ENCODE data around the gene TIMP3. TPM values are rescaled to one million over a fixed set of nuclear protein-coding genes. Genes with fewer than 3 reads are reported as not detected.
A peak's percentile ranks its signal among the peaks of the same experiment; 100 is the strongest.

Gene TIMP3
- 1,000 to 10,000 TPM in 1 of 4 donors, 100 to 1,000 TPM in 3; 300 to 1,106 (median 939) TPM for total RNA-seq

DNA sequence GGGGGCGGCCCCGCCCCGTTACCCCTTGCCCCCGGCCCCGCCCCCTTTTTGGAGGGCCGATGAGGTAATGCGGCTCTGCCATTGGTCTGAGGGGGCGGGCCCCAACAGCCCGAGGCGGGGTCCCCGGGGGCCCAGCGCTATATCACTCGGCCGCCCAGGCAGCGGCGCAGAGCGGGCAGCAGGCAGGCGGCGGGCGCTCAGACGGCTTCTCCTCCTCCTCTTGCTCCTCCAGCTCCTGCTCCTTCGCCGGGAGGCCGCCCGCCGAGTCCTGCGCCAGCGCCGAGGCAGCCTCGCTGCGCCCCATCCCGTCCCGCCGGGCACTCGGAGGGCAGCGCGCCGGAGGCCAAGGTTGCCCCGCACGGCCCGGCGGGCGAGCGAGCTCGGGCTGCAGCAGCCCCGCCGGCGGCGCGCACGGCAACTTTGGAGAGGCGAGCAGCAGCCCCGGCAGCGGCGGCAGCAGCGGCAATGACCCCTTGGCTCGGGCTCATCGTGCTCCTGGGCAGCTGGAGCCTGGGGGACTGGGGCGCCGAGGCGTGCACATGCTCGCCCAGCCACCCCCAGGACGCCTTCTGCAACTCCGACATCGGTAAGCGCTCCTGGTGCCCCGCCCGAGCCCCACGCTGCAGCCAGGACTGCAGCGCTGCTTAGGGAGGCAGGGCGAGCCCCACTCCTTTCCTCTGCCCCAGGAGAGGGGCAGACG is at the start of gene TIMP3:
TIMP3 (plus strand) TSS at position 169 of the 700 bp plus-strand sequence; CDS start at position 466, 297 bp downstream.
- Histone ChIP-seq H3K27ac (peak within 1 kb of the TSS; percentile 76 to 94 (median 84)), H3K27me3 (no peaks in the 10 kb centered on the region), H3K4me1 (peaks cover 0 to 57% (median 26%) of the 10 kb centered on the region in 4 donors), H3K4me3 (peak within 1 kb of the TSS; percentile 59 to 93 (median 90)), H3K9me3 (no peaks in the 10 kb centered on the region), H3K36me3 (no peaks in the 10 kb centered on the region)
- TF ChIP-seq POLR2A (IDR thresholded peaks at IDR 0.05) (peak; percentile 93 to 98), EP300 (IDR thresholded peaks at IDR 0.05) (peak in 1 of 2 donors; percentile 99)
- TF ChIP-seq, protein P1, sequence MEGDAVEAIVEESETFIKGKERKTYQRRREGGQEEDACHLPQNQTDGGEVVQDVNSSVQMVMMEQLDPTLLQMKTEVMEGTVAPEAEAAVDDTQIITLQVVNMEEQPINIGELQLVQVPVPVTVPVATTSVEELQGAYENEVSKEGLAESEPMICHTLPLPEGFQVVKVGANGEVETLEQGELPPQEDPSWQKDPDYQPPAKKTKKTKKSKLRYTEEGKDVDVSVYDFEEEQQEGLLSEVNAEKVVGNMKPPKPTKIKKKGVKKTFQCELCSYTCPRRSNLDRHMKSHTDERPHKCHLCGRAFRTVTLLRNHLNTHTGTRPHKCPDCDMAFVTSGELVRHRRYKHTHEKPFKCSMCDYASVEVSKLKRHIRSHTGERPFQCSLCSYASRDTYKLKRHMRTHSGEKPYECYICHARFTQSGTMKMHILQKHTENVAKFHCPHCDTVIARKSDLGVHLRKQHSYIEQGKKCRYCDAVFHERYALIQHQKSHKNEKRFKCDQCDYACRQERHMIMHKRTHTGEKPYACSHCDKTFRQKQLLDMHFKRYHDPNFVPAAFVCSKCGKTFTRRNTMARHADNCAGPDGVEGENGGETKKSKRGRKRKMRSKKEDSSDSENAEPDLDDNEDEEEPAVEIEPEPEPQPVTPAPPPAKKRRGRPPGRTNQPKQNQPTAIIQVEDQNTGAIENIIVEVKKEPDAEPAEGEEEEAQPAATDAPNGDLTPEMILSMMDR (IDR thresholded peaks at IDR 0.05), result peak in 2 of 5 experiments; percentile 0 to 25
- peak; percentile 87 to 92 for DNase-seq (ENCODE audit: low spot score in 2 of 2)
- 0 to 4% methylated on average over 14 to 27 of the region's 72 CpGs for WGBS, 2 donors

DNA sequence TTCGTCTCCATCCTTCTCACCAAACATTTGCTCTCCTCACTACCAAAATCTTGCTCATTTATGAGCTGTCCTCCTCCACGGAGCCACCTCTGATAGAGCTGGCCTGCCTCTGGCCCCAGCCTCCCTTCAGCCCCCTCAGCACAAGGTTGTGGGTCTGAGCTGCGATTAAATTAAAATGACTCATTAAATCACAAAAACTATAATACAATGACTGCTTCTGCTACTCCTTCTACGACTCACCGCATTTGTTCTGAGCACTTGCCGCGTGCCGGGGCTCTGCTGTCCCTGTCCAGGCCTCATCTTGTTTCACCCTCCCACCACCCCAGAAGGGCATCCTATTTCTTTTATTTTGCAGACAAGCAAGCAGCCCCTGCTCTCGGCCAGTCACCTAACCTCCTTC is 49.2 kb upstream of the TIMP3 start:
- WGBS, 2 donors, result 56 to 65% methylated on average over 9 of the region's 9 CpGs
- Histone ChIP-seq H3K4me3 (no peak overlapping the region), H3K27ac (peak overlapping the region in 1 of 4 donors; percentile 69), H3K4me1 (peaks cover 0 to 19% (median 11%) of the 10 kb centered on the region in 4 donors), H3K36me3 (no peaks in the 10 kb centered on the region), H3K27me3 (no peaks in the 10 kb centered on the region), H3K9me3 (no peaks in the 10 kb centered on the region)
- TF ChIP-seq POLR2A (IDR thresholded peaks at IDR 0.05) (no peak), EP300 (IDR thresholded peaks at IDR 0.05) (no peak)
- TF ChIP-seq, protein P1 (IDR thresholded peaks at IDR 0.05), result no peak
- no peak for DNase-seq (ENCODE audit: low spot score in 2 of 2)

DNA sequence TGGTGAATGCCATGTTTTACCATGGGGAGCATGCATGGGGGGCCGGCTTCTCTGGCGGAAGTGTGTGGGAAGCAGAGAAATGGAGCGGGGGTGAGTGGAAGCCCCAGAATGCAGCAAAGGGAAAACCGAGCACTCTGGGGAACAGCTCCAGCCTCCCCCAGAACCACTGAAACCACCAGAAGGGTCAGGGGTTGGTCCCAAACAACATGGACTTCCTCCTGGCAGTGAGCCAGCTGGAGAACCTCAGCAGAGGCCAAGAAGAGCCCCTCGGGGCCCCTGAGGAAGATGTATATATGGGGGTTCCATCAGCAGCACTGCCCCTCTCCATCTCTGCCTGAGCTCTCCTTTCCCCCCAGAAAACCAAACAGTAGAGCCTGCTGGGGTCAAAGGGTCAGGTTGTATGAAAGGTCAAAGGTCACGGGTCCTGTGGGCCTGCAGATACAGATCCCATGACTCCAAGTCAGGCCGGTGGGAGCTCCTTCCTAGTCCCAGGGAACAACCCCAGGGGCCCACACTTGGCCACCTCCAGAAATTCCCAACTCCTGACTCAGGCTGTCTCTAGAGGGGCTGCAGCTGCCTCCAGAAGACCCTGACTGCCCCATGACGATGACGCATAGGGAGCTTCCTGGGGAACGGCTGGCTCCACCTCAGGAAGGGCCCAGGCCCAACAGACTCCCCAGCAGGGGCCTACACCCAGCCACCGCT is 48.5 kb upstream of the TIMP3 start:
- Histone ChIP-seq H3K27me3 (no peaks in the 10 kb centered on the region), H3K4me3 (no peak overlapping the region), H3K4me1 (peaks cover 0 to 19% (median 11%) of the 10 kb centered on the region in 4 donors), H3K9me3 (no peaks in the 10 kb centered on the region), H3K27ac (peak overlapping the region in 3 of 4 donors; percentile 32 to 70 (median 69)), H3K36me3 (no peaks in the 10 kb centered on the region)
- 34 to 47% methylated on average over 11 of the region's 11 CpGs for WGBS, 2 donors
- DNase-seq (ENCODE audit: low spot score in 2 of 2), result no peak
- TF ChIP-seq, protein P1 (IDR thresholded peaks at IDR 0.05), result no peak
- TF ChIP-seq POLR2A (IDR thresholded peaks at IDR 0.05) (no peak), EP300 (IDR thresholded peaks at IDR 0.05) (peak in 1 of 2 donors; percentile 22)

DNA sequence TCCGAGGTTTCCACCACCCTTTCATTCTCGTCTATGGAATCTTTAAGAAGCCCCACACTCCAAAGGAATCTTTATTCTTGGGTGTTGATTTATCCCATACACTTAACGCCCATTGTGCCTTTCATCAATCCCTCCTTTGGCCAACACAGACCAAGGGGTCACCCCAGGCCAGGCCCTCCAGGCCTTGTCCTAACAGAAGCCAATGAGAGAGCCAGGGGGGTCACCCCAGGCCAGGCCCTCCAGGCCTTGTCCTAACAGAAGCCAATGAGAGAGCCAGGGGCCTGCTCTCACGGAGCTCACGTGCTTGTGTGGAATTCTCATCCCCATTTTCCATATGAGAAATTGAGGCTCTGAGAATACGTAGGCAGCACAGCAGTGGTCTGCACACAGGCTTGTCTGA is 47.9 kb upstream of the TIMP3 start:
- DNase-seq (ENCODE audit: low spot score in 2 of 2), result no peak
- WGBS, 2 donors, result 50 to 64% methylated on average over 6 of the region's 6 CpGs
- TF ChIP-seq POLR2A (IDR thresholded peaks at IDR 0.05), result no peak
- no peak for TF ChIP-seq EP300 (IDR thresholded peaks at IDR 0.05)
- TF ChIP-seq, protein P1 (IDR thresholded peaks at IDR 0.05), result no peak
- H3K36me3 ChIP-seq, result no peaks in the 10 kb centered on the region
- no peaks in the 10 kb centered on the region for H3K9me3 ChIP-seq
- H3K27me3 ChIP-seq, result no peaks in the 10 kb centered on the region
- peaks cover 0 to 19% (median 11%) of the 10 kb centered on the region in 4 donors for H3K4me1 ChIP-seq
- peak overlapping the region in 3 of 4 donors; percentile 32 to 70 (median 69) for H3K27ac ChIP-seq
- H3K4me3 ChIP-seq, result no peak overlapping the region

Measured in tibial nerve (tissue), 4 donors.